SK-N-SH (cell line): ENCODE results near the gene MAP4K4. TPM values are rescaled to one million over a fixed set of nuclear protein-coding genes. Genes with fewer than 3 reads are reported as not detected.
A peak's percentile ranks its signal among the peaks of the same experiment; 100 is the strongest.

Experiments used
- CTCF ChIA-PET: fragments of 300-600, 350-600 bp; formaldehyde crosslinking; extraction: SDS; loops from one replicate; lab custom pipeline; 2021; lab: Yijun Ruan, JAX
- POLR2A ChIA-PET: fragments of 350-600 bp; sonication (Branson Sonifier 250); formaldehyde crosslinking; extraction: SDS; loops from one replicate; lab custom pipeline; 2020; ENCODE audit warnings: antibody characterized with exemption, inconsistent platforms; lab: Yijun Ruan, JAX
- DNase-seq: peaks from one replicate; pipeline ENCODE4 v3.0.0; 2012
- H2AFZ ChIP-seq: fragments of 200-600 bp; sonication (generic); 2 replicates; pipeline ENCODE4 v1.8.1; 2016; ENCODE audit warnings: antibody characterized with exemption, mild to moderate bottlenecking, low read depth
- H3F3A ChIP-seq: fragments of 200-600 bp; sonication (generic); replicated peaks from 2 replicates; pipeline ENCODE3; 2016; ENCODE audit warnings: antibody characterized with exemption, mild to moderate bottlenecking; ENCODE audit not compliant: insufficient read depth
- H3K27ac ChIP-seq, 2 experiments: fragments of 200-500 bp in 1 of 2; fragments of 200-600 bp in 1 of 2; sonication (Bioruptor generic) in 1 of 2; sonication (generic), shearing (Covaris generic) in 1 of 2; 2 replicates each; pipeline versions ENCODE4 v1.5.1 to v1.6.1; 2014 to 2016; ENCODE audit warnings: low read depth in 2 of 2, inconsistent platforms in 1 of 2, low read length in 1 of 2, mild to moderate bottlenecking in 1 of 2, mixed read lengths in 1 of 2
- H3K27me3 ChIP-seq: fragments of 200-600 bp; sonication (generic), shearing (Covaris generic); 2 replicates; pipeline ENCODE4 v1.6.1; 2016; ENCODE audit warnings: mixed run types; ENCODE audit not compliant: insufficient read depth
- H3K36me3 ChIP-seq, 2 experiments: fragments of 200-500 bp in 1 of 2; fragments of 200-600 bp in 1 of 2; sonication (Bioruptor generic) in 1 of 2; sonication (generic) in 1 of 2; replicated peaks in 1 of 2; 2 replicates each; pipeline versions ENCODE3 to v1.5.1; 2014 to 2016; ENCODE audit warnings: low read length in 1 of 2, mild to moderate bottlenecking in 1 of 2; ENCODE audit not compliant: insufficient read depth in 2 of 2, control insufficient read depth in 1 of 2
- H3K4me1 ChIP-seq, 2 experiments: fragments of 200-500 bp in 1 of 2; fragments of 200-600 bp in 1 of 2; sonication (Bioruptor generic) in 1 of 2; sonication (generic), shearing (Covaris generic) in 1 of 2; 2 replicates each; pipeline versions ENCODE4 v1.5.1 to v1.6.1; 2014 to 2016; ENCODE audit warnings: low read depth in 1 of 2, low read length in 1 of 2, mixed run types in 1 of 2; ENCODE audit not compliant: insufficient read depth in 2 of 2, control insufficient read depth in 1 of 2
- H3K4me2 ChIP-seq: fragments of 200-600 bp; sonication (generic), shearing (Covaris generic); 2 replicates; pipeline ENCODE4 v1.6.1; 2017; ENCODE audit warnings: mixed run types
- H3K4me3 ChIP-seq, 2 experiments: fragments of 200-500 bp in 1 of 2; fragments of 200-600 bp in 1 of 2; sonication (Bioruptor generic) in 1 of 2; sonication (generic), shearing (Covaris generic) in 1 of 2; 2 replicates each; pipeline versions ENCODE4 v1.5.1 to v1.8.1; 2014 to 2016; ENCODE audit warnings: low read depth in 2 of 2, inconsistent platforms in 1 of 2, low read length in 1 of 2, mild to moderate bottlenecking in 1 of 2, mixed read lengths in 1 of 2, moderate library complexity in 1 of 2
- H3K79me2 ChIP-seq: fragments of 200-600 bp; sonication (generic); 2 replicates; pipeline ENCODE4 v1.8.1; 2017; ENCODE audit warnings: mild to moderate bottlenecking; ENCODE audit not compliant: insufficient read depth
- H3K9ac ChIP-seq: fragments of 200-600 bp; sonication (generic); 2 replicates; pipeline ENCODE4 v1.6.1; 2017; ENCODE audit warnings: mixed run types
- H3K9me2 ChIP-seq: fragments of 200-600 bp; sonication (generic); 2 replicates; pipeline ENCODE4 v1.6.1; 2017; ENCODE audit warnings: mixed run types
- H3K9me3 ChIP-seq: fragments of 200-600 bp; sonication (generic); 2 replicates; pipeline ENCODE4 v1.6.1; 2017; ENCODE audit warnings: mixed run types, mild to moderate bottlenecking, moderate library complexity
- H4K20me1 ChIP-seq: fragments of 200-600 bp; sonication (generic); 2 replicates; pipeline ENCODE4 v1.6.1; 2017; ENCODE audit warnings: mild to moderate bottlenecking, mixed run types; ENCODE audit not compliant: insufficient read depth
- CHD2 ChIP-seq: fragments of 150-350 bp; IDR thresholded peaks from 2 replicates; pipeline ENCODE4 v1.6.1; 2018; ENCODE audit warnings: low read length; ENCODE audit not compliant: partially characterized antibody
- ELF1 ChIP-seq: IDR thresholded peaks from 2 replicates; pipeline ENCODE4 v1.4.0; 2012
- EZH2phosphoT487 ChIP-seq: fragments of 200-600 bp; sonication (generic); IDR thresholded peaks from 2 replicates; pipeline ENCODE4 v1.6.1; 2017; ENCODE audit warnings: low read depth, mixed run types, mild to moderate bottlenecking, antibody characterized with exemption, moderate library complexity, borderline replicate concordance
- FOXJ3 ChIP-seq: sonication (generic); formaldehyde crosslinking; IDR thresholded peaks from 2 replicates; pipeline ENCODE4 v1.5.1; 2020; ENCODE audit warnings: mild to moderate bottlenecking, missing genetic modification reagents
- FOXM1 ChIP-seq: IDR thresholded peaks from 2 replicates; pipeline ENCODE4 v1.4.0; 2012; ENCODE audit warnings: low read depth, mild to moderate bottlenecking
- GABPA ChIP-seq: IDR thresholded peaks from 2 replicates; pipeline ENCODE4 v1.4.0; 2012; ENCODE audit warnings: low read depth, mild to moderate bottlenecking
- GATA2 ChIP-seq: sonication (generic); formaldehyde crosslinking; IDR thresholded peaks from 2 replicates; pipeline ENCODE4 v1.5.0; 2020; ENCODE audit warnings: mild to moderate bottlenecking, missing genetic modification reagents
- MEF2A ChIP-seq: IDR thresholded peaks from 2 replicates; pipeline ENCODE4 v1.4.0; 2012; ENCODE audit warnings: low read depth, borderline replicate concordance
- MXI1 ChIP-seq: IDR thresholded peaks from 2 replicates; pipeline ENCODE4 v1.6.1; 2012; ENCODE audit warnings: mild to moderate bottlenecking, low read depth, low read length, improper control_type of control experiment
- POLR2AphosphoS5 ChIP-seq: IDR thresholded peaks from 2 replicates; pipeline ENCODE4 v1.6.1; 2012; ENCODE audit warnings: low read depth, low read length
- RAD21 ChIP-seq: IDR thresholded peaks from 2 replicates; pipeline ENCODE4 v1.6.1; 2012; ENCODE audit warnings: mild to moderate bottlenecking, low read length
- RFX5 ChIP-seq: IDR thresholded peaks from 2 replicates; pipeline ENCODE4 v1.6.1; 2012; ENCODE audit warnings: mild to moderate bottlenecking, improper control_type of control experiment, low read length
- TEAD4 ChIP-seq: IDR thresholded peaks from 2 replicates; pipeline ENCODE4 v1.4.0; 2012; ENCODE audit warnings: mild to moderate bottlenecking, borderline replicate concordance; ENCODE audit not compliant: insufficient read depth
- WGBS: methylation state at CpG from one replicate; pipeline ENCODE4 v1.1.6; 2017; ENCODE audit warnings: low lambda C conversion rate; 5-methylcytosine and 5-hydroxymethylcytosine counted together
- polyA plus RNA-seq, 3 experiments: library from polyadenylated mRNA; depleted of rRNA; stranded (reverse); fragments of >200 nt; gene quantifications; 2 replicates each; pipeline ENCODE4 v1.2.3, GENCODE V29; 2012
- TF ChIP-seq, protein P1 (sequence below): IDR thresholded peaks from 2 replicates; pipeline ENCODE4 v1.6.1; 2012; ENCODE audit warnings: mild to moderate bottlenecking, low read depth, low read length, moderate library complexity
- TF ChIP-seq, protein P2 (sequence below): IDR thresholded peaks from 2 replicates; pipeline ENCODE4 v1.4.0; 2012; ENCODE audit warnings: low read depth, borderline replicate concordance
- TF ChIP-seq, protein P3 (sequence below): IDR thresholded peaks from 2 replicates; pipeline ENCODE4 v1.4.0; 2012; ENCODE audit warnings: low read depth
- TF ChIP-seq, protein P4 (sequence below): IDR thresholded peaks from 2 replicates; pipeline ENCODE4; 2012

Gene MAP4K4
- polyA plus RNA-seq, 1 of the 3 experiments (the other 2 are of a cell fraction) = 72.9 TPM

DNA sequence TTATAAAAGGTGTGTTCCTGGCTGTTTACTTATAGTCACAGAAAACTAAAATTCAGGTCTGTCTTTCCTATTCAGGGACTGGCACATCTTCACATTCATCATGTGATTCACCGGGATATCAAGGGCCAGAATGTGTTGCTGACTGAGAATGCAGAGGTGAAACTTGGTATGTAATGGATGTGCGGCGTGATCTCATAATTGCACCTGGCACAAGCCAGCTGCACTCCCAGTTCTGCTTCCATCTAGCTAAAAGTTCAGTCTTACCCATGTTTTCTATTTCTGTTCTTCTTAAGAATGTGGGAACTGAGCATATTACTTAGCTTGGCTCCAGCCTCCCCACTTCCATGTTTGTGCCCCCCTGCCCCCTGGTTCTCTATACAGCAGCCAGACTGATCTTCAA lies 131.9 kb downstream of the MAP4K4 start (continued):
- TF ChIP-seq, protein P1, sequence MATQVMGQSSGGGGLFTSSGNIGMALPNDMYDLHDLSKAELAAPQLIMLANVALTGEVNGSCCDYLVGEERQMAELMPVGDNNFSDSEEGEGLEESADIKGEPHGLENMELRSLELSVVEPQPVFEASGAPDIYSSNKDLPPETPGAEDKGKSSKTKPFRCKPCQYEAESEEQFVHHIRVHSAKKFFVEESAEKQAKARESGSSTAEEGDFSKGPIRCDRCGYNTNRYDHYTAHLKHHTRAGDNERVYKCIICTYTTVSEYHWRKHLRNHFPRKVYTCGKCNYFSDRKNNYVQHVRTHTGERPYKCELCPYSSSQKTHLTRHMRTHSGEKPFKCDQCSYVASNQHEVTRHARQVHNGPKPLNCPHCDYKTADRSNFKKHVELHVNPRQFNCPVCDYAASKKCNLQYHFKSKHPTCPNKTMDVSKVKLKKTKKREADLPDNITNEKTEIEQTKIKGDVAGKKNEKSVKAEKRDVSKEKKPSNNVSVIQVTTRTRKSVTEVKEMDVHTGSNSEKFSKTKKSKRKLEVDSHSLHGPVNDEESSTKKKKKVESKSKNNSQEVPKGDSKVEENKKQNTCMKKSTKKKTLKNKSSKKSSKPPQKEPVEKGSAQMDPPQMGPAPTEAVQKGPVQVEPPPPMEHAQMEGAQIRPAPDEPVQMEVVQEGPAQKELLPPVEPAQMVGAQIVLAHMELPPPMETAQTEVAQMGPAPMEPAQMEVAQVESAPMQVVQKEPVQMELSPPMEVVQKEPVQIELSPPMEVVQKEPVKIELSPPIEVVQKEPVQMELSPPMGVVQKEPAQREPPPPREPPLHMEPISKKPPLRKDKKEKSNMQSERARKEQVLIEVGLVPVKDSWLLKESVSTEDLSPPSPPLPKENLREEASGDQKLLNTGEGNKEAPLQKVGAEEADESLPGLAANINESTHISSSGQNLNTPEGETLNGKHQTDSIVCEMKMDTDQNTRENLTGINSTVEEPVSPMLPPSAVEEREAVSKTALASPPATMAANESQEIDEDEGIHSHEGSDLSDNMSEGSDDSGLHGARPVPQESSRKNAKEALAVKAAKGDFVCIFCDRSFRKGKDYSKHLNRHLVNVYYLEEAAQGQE = no peak
- TF ChIP-seq, all 33 proteins: peak for 0

DNA sequence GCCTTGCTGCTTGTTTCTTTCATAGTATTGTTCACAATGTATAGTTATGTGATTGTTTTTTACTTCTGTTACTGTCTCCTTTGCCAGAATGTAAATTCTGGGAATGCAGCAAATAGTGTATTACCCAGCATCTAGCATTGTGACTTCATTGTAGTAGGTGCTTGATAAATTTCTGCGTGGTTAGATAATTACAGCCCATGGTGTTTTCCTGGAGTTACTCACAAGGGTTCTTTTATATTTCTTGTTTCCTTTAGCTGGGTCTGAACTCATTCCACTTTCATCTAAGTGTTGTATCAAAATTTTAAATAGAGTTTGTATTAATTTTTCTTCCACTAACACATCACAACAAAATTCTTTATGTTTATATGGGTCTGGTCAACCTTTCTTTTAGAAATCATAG lies 132.6 kb downstream of the MAP4K4 start:
- no peak overlapping the region for H3K4me2 ChIP-seq
- H3K9ac ChIP-seq = no peak overlapping the region
- H2AFZ ChIP-seq = no peak overlapping the region
- no peaks in the 10 kb centered on the region for H3K27me3 ChIP-seq
- ChIA-PET POLR2A (no interaction called here), CTCF (interaction anchor here (0.6 to 5.7 kb wide), 17 partner anchors 8 to 601 kb away, joined by 3 to 53 read pairs (median 12); no protein-coding TSS in a partner anchor)
- H3K4me1 ChIP-seq = peaks cover 11 to 22% of the 10 kb centered on the region in 2 experiments
- peaks cover 43% of the 10 kb centered on the region for H3F3A ChIP-seq
- no peak for DNase-seq
- H3K36me3 ChIP-seq = peaks cover 57 to 67% of the 10 kb centered on the region in 2 experiments
- H3K79me2 ChIP-seq = peaks cover 78% of the 10 kb centered on the region
- no peaks in the 10 kb centered on the region for H3K9me2 ChIP-seq
- 79% methylated on average over 1 of the region's 1 CpG for WGBS
- no peaks in the 10 kb centered on the region for H3K9me3 ChIP-seq
- no peak overlapping the region for H3K4me3 ChIP-seq
- H4K20me1 ChIP-seq = peaks cover 39% of the 10 kb centered on the region
- peak overlapping the region in 1 of 2 experiments; percentile 77; a peak in 2 of 4 replicates for H3K27ac ChIP-seq
- TF ChIP-seq CHD2 (no peak), MXI1 (no peak), POLR2AphosphoS5 (no peak), FOXM1 (no peak), TEAD4 (no peak), RAD21 (no peak), FOXJ3 (no peak), GATA2 (CRISPR knock-in tag) (no peak), ELF1 (no peak), MEF2A (no peak), RFX5 (no peak), EZH2phosphoT487 (no peak), GABPA (no peak)
- TF ChIP-seq, protein P2, sequence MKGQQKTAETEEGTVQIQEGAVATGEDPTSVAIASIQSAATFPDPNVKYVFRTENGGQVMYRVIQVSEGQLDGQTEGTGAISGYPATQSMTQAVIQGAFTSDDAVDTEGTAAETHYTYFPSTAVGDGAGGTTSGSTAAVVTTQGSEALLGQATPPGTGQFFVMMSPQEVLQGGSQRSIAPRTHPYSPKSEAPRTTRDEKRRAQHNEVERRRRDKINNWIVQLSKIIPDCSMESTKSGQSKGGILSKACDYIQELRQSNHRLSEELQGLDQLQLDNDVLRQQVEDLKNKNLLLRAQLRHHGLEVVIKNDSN = no peak
- TF ChIP-seq, protein P3, sequence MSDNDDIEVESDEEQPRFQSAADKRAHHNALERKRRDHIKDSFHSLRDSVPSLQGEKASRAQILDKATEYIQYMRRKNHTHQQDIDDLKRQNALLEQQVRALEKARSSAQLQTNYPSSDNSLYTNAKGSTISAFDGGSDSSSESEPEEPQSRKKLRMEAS = no peak
- TF ChIP-seq, protein P4, sequence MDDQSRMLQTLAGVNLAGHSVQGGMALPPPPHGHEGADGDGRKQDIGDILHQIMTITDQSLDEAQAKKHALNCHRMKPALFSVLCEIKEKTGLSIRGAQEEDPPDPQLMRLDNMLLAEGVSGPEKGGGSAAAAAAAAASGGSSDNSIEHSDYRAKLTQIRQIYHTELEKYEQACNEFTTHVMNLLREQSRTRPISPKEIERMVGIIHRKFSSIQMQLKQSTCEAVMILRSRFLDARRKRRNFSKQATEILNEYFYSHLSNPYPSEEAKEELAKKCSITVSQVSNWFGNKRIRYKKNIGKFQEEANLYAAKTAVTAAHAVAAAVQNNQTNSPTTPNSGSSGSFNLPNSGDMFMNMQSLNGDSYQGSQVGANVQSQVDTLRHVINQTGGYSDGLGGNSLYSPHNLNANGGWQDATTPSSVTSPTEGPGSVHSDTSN = no peak
- TF ChIP-seq, all 33 proteins: peak for 0
